ENCODE data around the gene CSNK1G3.
A peak's percentile ranks its signal among the peaks of the same experiment; 100 is the strongest.

Gene CSNK1G3

GRCh38 chr5:123514615-123515355 lies 2.8 kb downstream of the CSNK1G3 start:
- peak; percentile 53 for DNase-seq (ENCODE audit: low spot score)

GRCh38 chr5:123515904-123516303 lies 3.9 kb downstream of the CSNK1G3 start:
- no peak for DNase-seq (ENCODE audit: low spot score)

- no peak for DNase-seq (ENCODE audit: low spot score)
Observed at GRCh38 chr5:123517476-123517875, 5.5 kb downstream of the CSNK1G3 start.

GRCh38 chr5:123518111-123518510 lies 6.1 kb downstream of the CSNK1G3 start:
- DNase-seq (ENCODE audit: low spot score), result no peak

GRCh38 chr5:123520677-123521247 lies 8.8 kb downstream of the CSNK1G3 start:
- DNase-seq (ENCODE audit: low spot score), result no peak

GRCh38 chr5:123524146-123524545 lies 12.2 kb downstream of the CSNK1G3 start:
- DNase-seq (ENCODE audit: low spot score), result no peak

GRCh38 chr5:123527190-123527589 lies 15.2 kb downstream of the CSNK1G3 start:
- no peak for DNase-seq (ENCODE audit: low spot score)

- DNase-seq (ENCODE audit: low spot score), result no peak
Observed at GRCh38 chr5:123528065-123528464, 16.1 kb downstream of the CSNK1G3 start.

GRCh38 chr5:123528878-123529277 lies 16.9 kb downstream of the CSNK1G3 start:
- no peak for DNase-seq (ENCODE audit: low spot score)

GRCh38 chr5:123530728-123531127 lies 18.8 kb downstream of the CSNK1G3 start:
- DNase-seq (ENCODE audit: low spot score), result no peak

GRCh38 chr5:123535648-123536047 lies 23.7 kb downstream of the CSNK1G3 start:
- DNase-seq (ENCODE audit: low spot score), result no peak

GRCh38 chr5:123537256-123537655 lies 25.3 kb downstream of the CSNK1G3 start:
- DNase-seq (ENCODE audit: low spot score), result no peak

- DNase-seq (ENCODE audit: low spot score), result no peak
Observed at GRCh38 chr5:123537845-123538244, 25.9 kb downstream of the CSNK1G3 start.

- no peak for DNase-seq (ENCODE audit: low spot score)
Observed at GRCh38 chr5:123538670-123539459, 26.9 kb downstream of the CSNK1G3 start.

- DNase-seq (ENCODE audit: low spot score), result no peak
Observed at GRCh38 chr5:123540534-123540933, 28.6 kb downstream of the CSNK1G3 start.

- peak; percentile 38 for DNase-seq (ENCODE audit: low spot score)
Observed at GRCh38 chr5:123543438-123543837, 31.5 kb downstream of the CSNK1G3 start.

- DNase-seq (ENCODE audit: low spot score), result no peak
Observed at GRCh38 chr5:123545506-123545905, 33.5 kb downstream of the CSNK1G3 start.

- no peak for DNase-seq (ENCODE audit: low spot score)
Observed at GRCh38 chr5:123546657-123547056, 34.7 kb downstream of the CSNK1G3 start.

- DNase-seq (ENCODE audit: low spot score), result no peak
Observed at GRCh38 chr5:123549256-123549904, 37.4 kb downstream of the CSNK1G3 start.

GRCh38 chr5:123554601-123555000 lies 42.6 kb downstream of the CSNK1G3 start:
- DNase-seq (ENCODE audit: low spot score), result no peak

GRCh38 chr5:123557907-123558306 lies 45.9 kb downstream of the CSNK1G3 start:
- no peak for DNase-seq (ENCODE audit: low spot score)

GRCh38 chr5:123558762-123559433 lies 46.9 kb downstream of the CSNK1G3 start:
- DNase-seq (ENCODE audit: low spot score), result no peak

All from SW480 (cell line).